HUES48 (cell line): ENCODE results near the gene DYNLRB2.

Experiments used
- H3K27ac ChIP-seq: one replicate; pipeline ENCODE4 v1.7.0; 2013; ENCODE audit warnings: low read depth, low read length, inconsistent platforms
- H3K27me3 ChIP-seq: 2 replicates; pipeline ENCODE4 v1.6.1; 2013; ENCODE audit warnings: mild to moderate bottlenecking, low read length; ENCODE audit not compliant: control insufficient read depth, insufficient read depth
- H3K36me3 ChIP-seq: 2 replicates; pipeline ENCODE4 v1.6.1; 2013; ENCODE audit warnings: low read length; ENCODE audit not compliant: control insufficient read depth, insufficient read depth
- H3K4me1 ChIP-seq: 2 replicates; pipeline ENCODE4 v1.6.1; 2013; ENCODE audit warnings: mild to moderate bottlenecking, low read length; ENCODE audit not compliant: control insufficient read depth, insufficient read depth
- H3K4me3 ChIP-seq: 2 replicates; pipeline ENCODE4 v1.5.1; 2013; ENCODE audit warnings: mild to moderate bottlenecking, low read depth, low read length
- H3K9ac ChIP-seq: 2 replicates; pipeline ENCODE4 v1.6.1; 2013; ENCODE audit warnings: mild to moderate bottlenecking, low read depth, low read length, moderate library complexity
- H3K9me3 ChIP-seq: 2 replicates; pipeline ENCODE4 v1.6.1; 2013; ENCODE audit warnings: low read length; ENCODE audit not compliant: control insufficient read depth, insufficient read depth

The DYNLRB2 gene

GRCh38 chr16:80518436-80518835 lies 22.4 kb upstream of the DYNLRB2 start:
- H3K36me3 ChIP-seq, result no peaks in the 10 kb centered on the region
- no peaks in the 10 kb centered on the region for H3K27me3 ChIP-seq
- no peak overlapping the region for H3K4me3 ChIP-seq
- no peaks in the 10 kb centered on the region for H3K9me3 ChIP-seq
- no peak overlapping the region for H3K27ac ChIP-seq
- H3K4me1 ChIP-seq, result peaks cover 11% of the 10 kb centered on the region; the same call in 1 of the 2 replicates
- no peak overlapping the region for H3K9ac ChIP-seq

- Histone ChIP-seq H3K27me3 (no peaks in the 10 kb centered on the region), H3K9me3 (no peaks in the 10 kb centered on the region), H3K4me3 (no peak overlapping the region), H3K27ac (no peak overlapping the region), H3K9ac (no peak overlapping the region), H3K4me1 (peaks cover 11% of the 10 kb centered on the region; the same call in 1 of the 2 replicates), H3K36me3 (no peaks in the 10 kb centered on the region)
Measured at GRCh38 chr16:80519189-80519588, 21.6 kb upstream of the DYNLRB2 start.

GRCh38 chr16:80525420-80525819 lies 15.4 kb upstream of the DYNLRB2 start:
- H3K9ac ChIP-seq, result no peak overlapping the region
- H3K9me3 ChIP-seq, result no peaks in the 10 kb centered on the region
- no peak overlapping the region for H3K27ac ChIP-seq
- no peaks in the 10 kb centered on the region for H3K4me1 ChIP-seq
- H3K27me3 ChIP-seq, result no peaks in the 10 kb centered on the region
- H3K36me3 ChIP-seq, result no peaks in the 10 kb centered on the region
- no peak overlapping the region for H3K4me3 ChIP-seq

- Histone ChIP-seq H3K27me3 (no peaks in the 10 kb centered on the region), H3K4me1 (no peaks in the 10 kb centered on the region), H3K4me3 (no peak overlapping the region), H3K9me3 (no peaks in the 10 kb centered on the region), H3K9ac (no peak overlapping the region), H3K36me3 (no peaks in the 10 kb centered on the region), H3K27ac (no peak overlapping the region)
Measured at GRCh38 chr16:80526418-80527061, 14.3 kb upstream of the DYNLRB2 start.

GRCh38 chr16:80527297-80527696 lies 13.5 kb upstream of the DYNLRB2 start:
- Histone ChIP-seq H3K4me3 (no peak overlapping the region), H3K27ac (no peak overlapping the region), H3K9me3 (no peaks in the 10 kb centered on the region), H3K36me3 (no peaks in the 10 kb centered on the region), H3K27me3 (no peaks in the 10 kb centered on the region), H3K4me1 (no peaks in the 10 kb centered on the region), H3K9ac (no peak overlapping the region)

GRCh38 chr16:80530479-80530878 lies 10.3 kb upstream of the DYNLRB2 start:
- Histone ChIP-seq H3K4me1 (no peaks in the 10 kb centered on the region), H3K9ac (no peak overlapping the region), H3K9me3 (no peaks in the 10 kb centered on the region), H3K4me3 (no peak overlapping the region), H3K27me3 (peaks cover 8% of the 10 kb centered on the region), H3K36me3 (no peaks in the 10 kb centered on the region), H3K27ac (no peak overlapping the region)

- H3K27me3 ChIP-seq, result peaks cover 51% of the 10 kb centered on the region
- no peaks in the 10 kb centered on the region for H3K36me3 ChIP-seq
- no peaks in the 10 kb centered on the region for H3K9me3 ChIP-seq
- H3K4me1 ChIP-seq, result no peaks in the 10 kb centered on the region; the same call in 1 of the 2 replicates
- no peak overlapping the region for H3K9ac ChIP-seq
- no peak overlapping the region for H3K27ac ChIP-seq
- H3K4me3 ChIP-seq, result no peak overlapping the region
Measured at GRCh38 chr16:80536238-80536637, 4.6 kb upstream of the DYNLRB2 start.

- H3K4me1 ChIP-seq, result no peaks in the 10 kb centered on the region; the same call in 1 of the 2 replicates
- no peak overlapping the region for H3K9ac ChIP-seq
- H3K9me3 ChIP-seq, result no peaks in the 10 kb centered on the region
- H3K4me3 ChIP-seq, result peak overlapping the region; percentile 67
- H3K27ac ChIP-seq, result no peak overlapping the region
- H3K27me3 ChIP-seq, result peaks cover 37% of the 10 kb centered on the region
- no peaks in the 10 kb centered on the region for H3K36me3 ChIP-seq
Measured at GRCh38 chr16:80541306-80541694, 507 bp downstream of the DYNLRB2 start.

- Histone ChIP-seq H3K27ac (no peak overlapping the region), H3K27me3 (peaks cover 20% of the 10 kb centered on the region), H3K9ac (no peak overlapping the region), H3K4me3 (no peak overlapping the region), H3K9me3 (no peaks in the 10 kb centered on the region), H3K36me3 (no peaks in the 10 kb centered on the region), H3K4me1 (no peaks in the 10 kb centered on the region; the same call in 1 of the 2 replicates)
Measured at GRCh38 chr16:80543162-80543561, 2.4 kb downstream of the DYNLRB2 start.

- Histone ChIP-seq H3K27me3 (peaks cover 8% of the 10 kb centered on the region), H3K4me1 (no peaks in the 10 kb centered on the region; the same call in 1 of the 2 replicates), H3K9me3 (no peaks in the 10 kb centered on the region), H3K36me3 (no peaks in the 10 kb centered on the region), H3K27ac (no peak overlapping the region), H3K9ac (no peak overlapping the region), H3K4me3 (no peak overlapping the region)
Measured at GRCh38 chr16:80544326-80544725, 3.5 kb downstream of the DYNLRB2 start.

GRCh38 chr16:80546249-80546648 lies 5.5 kb downstream of the DYNLRB2 start:
- Histone ChIP-seq H3K4me3 (no peak overlapping the region), H3K9ac (no peak overlapping the region), H3K36me3 (no peaks in the 10 kb centered on the region), H3K4me1 (no peaks in the 10 kb centered on the region), H3K9me3 (no peaks in the 10 kb centered on the region), H3K27ac (no peak overlapping the region), H3K27me3 (no peaks in the 10 kb centered on the region; the same call in 1 of the 2 replicates)
